MM.1S (cell line): Measurements from ENCODE around the gene PKMYT1.
A peak's percentile ranks its signal among the peaks of the same experiment; 100 is the strongest.

Source experiments
- DNase-seq: peaks from one replicate; pipeline ENCODE4 v3.0.0-alpha.2; 2015
- H2AFZ ChIP-seq: fragments of 300-600 bp; sonication (generic); 2 replicates; pipeline ENCODE4 v1.6.0; 2016; ENCODE audit warnings: antibody characterized with exemption, low read length
- H3F3A ChIP-seq: fragments of 300-600 bp; sonication (generic); 2 replicates; pipeline ENCODE4 v1.6.1; 2016; ENCODE audit warnings: mild to moderate bottlenecking, antibody characterized with exemption, low read length, moderate library complexity, mixed read lengths; ENCODE audit not compliant: insufficient read depth
- H3K27ac ChIP-seq: fragments of 300-600 bp; sonication (generic); 2 replicates; pipeline ENCODE4 v1.5.1; 2016; ENCODE audit warnings: mild to moderate bottlenecking, low read length
- H3K27me3 ChIP-seq: fragments of 300-600 bp; sonication (generic); replicated peaks from 2 replicates; pipeline ENCODE4 v1.6.0; 2016; ENCODE audit warnings: low read length; ENCODE audit not compliant: insufficient read depth
- H3K36me3 ChIP-seq: fragments of 300-600 bp; sonication (generic); replicated peaks from 2 replicates; pipeline ENCODE4 v1.6.1; 2016; ENCODE audit warnings: mild to moderate bottlenecking, low read length, mixed read lengths; ENCODE audit not compliant: insufficient read depth
- H3K4me1 ChIP-seq: fragments of 300-600 bp; sonication (generic); 2 replicates; pipeline ENCODE4 v1.6.1; 2016; ENCODE audit warnings: low read length, mixed read lengths
- H3K4me2 ChIP-seq: fragments of 300-600 bp; sonication (generic); 2 replicates; pipeline ENCODE4 v1.6.0; 2016; ENCODE audit warnings: low read depth, low read length
- H3K4me3 ChIP-seq: fragments of 300-600 bp; sonication (generic); 2 replicates; pipeline ENCODE4 v1.5.1; 2016; ENCODE audit warnings: low read length, mixed read lengths
- H3K79me2 ChIP-seq: fragments of 300-600 bp; sonication (generic); 2 replicates; pipeline ENCODE4 v1.6.1; 2016; ENCODE audit warnings: mixed run types, low read length, mixed read lengths
- H3K9ac ChIP-seq: fragments of 300-600 bp; sonication (generic); 2 replicates; pipeline ENCODE4 v1.6.1; 2016; ENCODE audit warnings: low read length, mixed read lengths
- H3K9me2 ChIP-seq: fragments of 300-600 bp; sonication (generic); replicated peaks from 2 replicates; pipeline ENCODE4 v1.6.1; 2016; ENCODE audit warnings: mild to moderate bottlenecking, low read length, mixed read lengths; ENCODE audit not compliant: insufficient read depth
- H3K9me3 ChIP-seq: fragments of 300-600 bp; sonication (generic); replicated peaks from 2 replicates; pipeline ENCODE4 v1.6.1; 2016; ENCODE audit warnings: mild to moderate bottlenecking, low read length, mixed read lengths; ENCODE audit not compliant: insufficient read depth
- H4K20me1 ChIP-seq: fragments of 300-600 bp; sonication (generic); 2 replicates; pipeline ENCODE4 v1.6.1; 2016; ENCODE audit warnings: mild to moderate bottlenecking, low read length, moderate library complexity, mixed read lengths; ENCODE audit not compliant: insufficient read depth
- CTCF ChIP-seq: fragments of 300-600 bp; sonication (generic); IDR thresholded peaks from 2 replicates; pipeline ENCODE4 v1.5.1; 2016; ENCODE audit warnings: antibody characterized with exemption, low read length, mixed read lengths
- EZH2 ChIP-seq: fragments of 300-600 bp; sonication (generic); optimal IDR thresholded peaks from 2 replicates; pipeline ENCODE3; 2017; ENCODE audit warnings: low read depth, mild to moderate bottlenecking, antibody characterized with exemption, low read length, mixed read lengths
- EZH2phosphoT487 ChIP-seq: fragments of 300-600 bp; sonication (generic); IDR thresholded peaks from 2 replicates; pipeline ENCODE4 v1.6.1; 2018; ENCODE audit warnings: antibody characterized with exemption, low read length

The PKMYT1 gene

GRCh38 chr16:2964475-2965336 is 15.5 kb downstream of the PKMYT1 start:
- H2AFZ ChIP-seq = peak overlapping the region; percentile 63; the same call in 1 of the 2 replicates

GRCh38 chr16:2963723-2964474 is 16.3 kb downstream of the PKMYT1 start, which contains the start of gene KREMEN2:
Gene KREMEN2 (plus strand): TSS chr16:2964275. CDS start chr16:2964521, 246 bp downstream.
- Histone ChIP-seq H3K4me1 (peaks cover 19% of the 10 kb centered on the region), H3K4me3 (peak within 1 kb of the TSS; percentile 50), H3K79me2 (no peaks in the 10 kb centered on the region), H3K9me2 (no peaks in the 10 kb centered on the region), H2AFZ (peak within 1 kb of the TSS; percentile 63; the same call in 1 of the 2 replicates), H3K27ac (no peak within 1 kb of the TSS), H3K27me3 (peaks cover 39% of the 10 kb centered on the region), H3F3A (peaks cover 6% of the 10 kb centered on the region; the same call in 1 of the 2 replicates), H3K4me2 (peak within 1 kb of the TSS; percentile 97), H3K9me3 (no peaks in the 10 kb centered on the region), H3K36me3 (no peaks in the 10 kb centered on the region), H4K20me1 (no peaks in the 10 kb centered on the region), H3K9ac (no peak within 1 kb of the TSS)
- no peak for DNase-seq
- TF ChIP-seq EZH2 (peak; percentile 83), EZH2phosphoT487 (no peak)

More at GRCh38 chr16:2964475-2965336, 15.5 kb downstream of the PKMYT1 start:
- Histone ChIP-seq H4K20me1 (no peaks in the 10 kb centered on the region), H3K36me3 (no peaks in the 10 kb centered on the region), H3K9ac (no peak overlapping the region), H3K27ac (no peak overlapping the region), H3K4me3 (peak overlapping the region; percentile 50), H3K27me3 (peaks cover 32% of the 10 kb centered on the region), H3K9me3 (no peaks in the 10 kb centered on the region), H3K4me1 (peaks cover 13% of the 10 kb centered on the region), H3K79me2 (peaks cover 3% of the 10 kb centered on the region), H3F3A (peaks cover 7% of the 10 kb centered on the region; the same call in 1 of the 2 replicates), H3K4me2 (peak overlapping the region; percentile 97), H3K9me2 (no peaks in the 10 kb centered on the region)
- DNase-seq = peak; percentile 72
- TF ChIP-seq EZH2phosphoT487 (no peak), EZH2 (no peak), CTCF (no peak)

- Histone ChIP-seq H3K4me1 (peaks cover 14% of the 10 kb centered on the region), H3K27ac (no peak overlapping the region), H2AFZ (no peak overlapping the region), H3F3A (peaks cover 6% of the 10 kb centered on the region; the same call in 1 of the 2 replicates), H4K20me1 (no peaks in the 10 kb centered on the region), H3K9me2 (no peaks in the 10 kb centered on the region), H3K4me3 (peak overlapping the region; percentile 50; the same call in 1 of the 2 replicates), H3K36me3 (no peaks in the 10 kb centered on the region), H3K79me2 (no peaks in the 10 kb centered on the region), H3K27me3 (peaks cover 39% of the 10 kb centered on the region), H3K4me2 (peak overlapping the region; percentile 97; the same call in 1 of the 2 replicates), H3K9me3 (no peaks in the 10 kb centered on the region), H3K9ac (no peak overlapping the region)
- no peak for TF ChIP-seq CTCF
- no peak for TF ChIP-seq EZH2
- TF ChIP-seq EZH2phosphoT487 = no peak
- no peak for DNase-seq
Observed at GRCh38 chr16:2963074-2963722, 17.0 kb downstream of the PKMYT1 start.
